DLD1 (cell line): Measurements from ENCODE around the gene ERCC2.

Source experiments
- in situ Hi-C: cut with HindIII; loops from 2 replicates; pipeline ENCODE4 v1.10.0; 2017; ENCODE audit warnings: low sequenced_read_pairs

ERCC2 gene

DNA sequence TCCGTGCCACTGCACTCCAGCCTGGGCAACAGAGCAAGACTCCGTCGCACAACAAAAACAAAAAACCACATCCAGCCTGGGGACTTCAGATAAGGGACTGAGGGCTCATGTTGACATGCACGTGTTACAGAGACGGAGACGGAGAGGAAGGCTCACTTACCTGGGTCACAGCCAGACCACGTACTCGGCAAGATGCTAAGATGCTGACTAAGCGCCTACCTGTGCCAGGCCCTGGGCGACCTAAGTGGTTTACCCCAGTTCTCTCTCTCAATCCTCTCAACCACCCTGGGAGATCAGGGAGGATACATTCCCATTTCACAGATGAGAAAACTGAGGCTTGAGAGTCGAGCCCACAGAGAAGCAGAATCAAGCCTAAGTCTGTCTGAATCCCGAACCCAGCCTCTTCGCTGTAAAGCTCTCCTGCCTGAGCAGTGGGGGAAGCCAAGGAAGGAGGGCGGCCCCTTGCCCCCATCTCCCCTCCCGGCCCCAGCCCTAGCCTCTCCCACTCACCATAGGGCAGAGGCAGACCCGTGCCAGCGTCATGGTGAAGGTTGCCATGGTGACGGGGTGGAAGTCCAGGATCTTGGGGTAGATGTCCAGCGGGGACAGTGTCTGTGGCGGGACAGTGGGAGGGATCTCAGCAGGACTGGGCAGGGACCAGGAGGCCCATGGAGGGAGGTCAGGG is 13.5 kb downstream of the ERCC2 start:
- in situ Hi-C loops: no loop called here

- in situ Hi-C loops: no loop called here
These were observed 14.5 kb downstream of the ERCC2 start for GRCh38 chr19:45355910-45356309.

GRCh38 chr19:45355402-45355801 is 15.0 kb downstream of the ERCC2 start:
- in situ Hi-C loops: no loop called here

GRCh38 chr19:45354241-45354842 is 16.0 kb downstream of the ERCC2 start:
- in situ Hi-C loops: no loop called here

- in situ Hi-C loops: no loop called here
These were observed 17.2 kb downstream of the ERCC2 start for GRCh38 chr19:45352914-45353796.

GRCh38 chr19:45352471-45352870 is 17.9 kb downstream of the ERCC2 start:
- in situ Hi-C loops: no loop called here

DNA sequence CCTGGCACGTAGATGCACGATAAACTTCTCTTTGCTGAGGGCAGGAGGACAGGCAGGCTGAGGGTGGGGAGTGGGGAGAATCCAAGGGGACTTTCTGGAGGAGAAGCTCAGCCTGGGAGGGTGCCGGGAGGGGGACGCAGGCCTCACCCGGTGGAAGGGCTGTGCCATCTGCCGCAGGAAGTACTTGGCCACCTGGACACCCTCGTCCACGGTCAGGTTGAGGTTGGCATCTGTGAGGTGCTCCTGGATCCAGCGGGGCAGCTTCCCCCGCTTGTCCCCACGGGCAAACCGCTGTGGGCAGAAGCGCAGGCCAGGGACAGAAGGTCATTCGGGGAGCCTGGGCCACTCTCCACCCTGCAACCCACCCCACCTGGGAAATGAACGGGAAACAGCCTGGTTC is 18.3 kb downstream of the ERCC2 start:
- in situ Hi-C loops: no loop called here

DNA sequence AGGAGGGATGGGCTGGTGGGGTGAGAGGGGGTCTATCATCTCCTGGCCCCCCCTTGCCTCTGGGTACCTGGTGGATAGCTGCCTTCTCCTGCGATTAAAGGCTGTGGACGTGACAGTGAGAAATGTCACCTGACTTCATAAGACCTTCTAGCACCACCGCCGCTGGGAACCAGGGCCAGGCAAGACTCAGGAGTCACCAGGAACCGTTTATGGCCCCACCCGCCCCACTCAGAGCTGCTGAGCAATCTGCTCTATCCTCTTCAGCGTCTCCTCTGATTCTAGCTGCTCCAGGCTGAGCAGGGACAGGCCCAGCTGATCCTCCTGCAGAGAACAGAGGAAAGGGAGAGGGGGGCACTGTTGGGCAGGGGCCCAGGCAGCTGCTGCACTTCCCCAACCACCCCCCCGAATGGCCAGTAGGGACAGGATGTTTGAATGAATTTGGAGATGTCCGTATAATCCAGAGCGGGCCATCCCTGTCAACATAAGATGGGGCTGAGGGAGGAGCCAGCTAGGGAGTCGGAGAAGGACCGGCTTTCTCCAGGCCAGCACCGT is 18.9 kb downstream of the ERCC2 start:
- in situ Hi-C loops: no loop called here

DNA sequence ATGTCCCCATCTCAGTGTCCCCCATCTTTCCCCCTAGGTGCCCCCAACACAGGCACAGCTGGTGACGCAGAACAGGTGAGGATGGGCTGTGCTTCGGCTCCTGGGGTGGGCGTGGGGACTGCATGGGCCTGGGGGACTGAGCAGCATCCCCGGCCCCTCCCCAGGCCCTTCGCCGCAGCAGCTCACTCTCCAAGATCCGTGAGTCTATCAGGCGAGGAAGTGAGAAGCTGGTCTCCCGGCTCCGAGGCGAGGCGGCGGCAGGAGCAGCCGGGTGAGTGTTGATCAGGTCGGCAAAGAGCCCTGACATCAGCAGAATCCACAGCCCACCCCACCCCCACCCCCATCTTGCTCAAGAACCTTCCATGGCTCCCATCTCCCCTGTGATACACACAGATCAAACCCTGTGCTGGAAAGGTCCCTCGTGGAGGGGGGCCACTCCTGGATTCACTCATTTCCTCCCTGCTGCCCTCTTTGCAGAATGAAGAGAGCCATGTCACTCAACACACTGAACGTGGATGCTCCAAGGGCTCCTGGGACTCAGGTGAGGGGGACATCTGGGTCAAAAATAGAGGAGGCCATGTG is 19.8 kb downstream of the ERCC2 start:
- in situ Hi-C loops: no loop called here

DNA sequence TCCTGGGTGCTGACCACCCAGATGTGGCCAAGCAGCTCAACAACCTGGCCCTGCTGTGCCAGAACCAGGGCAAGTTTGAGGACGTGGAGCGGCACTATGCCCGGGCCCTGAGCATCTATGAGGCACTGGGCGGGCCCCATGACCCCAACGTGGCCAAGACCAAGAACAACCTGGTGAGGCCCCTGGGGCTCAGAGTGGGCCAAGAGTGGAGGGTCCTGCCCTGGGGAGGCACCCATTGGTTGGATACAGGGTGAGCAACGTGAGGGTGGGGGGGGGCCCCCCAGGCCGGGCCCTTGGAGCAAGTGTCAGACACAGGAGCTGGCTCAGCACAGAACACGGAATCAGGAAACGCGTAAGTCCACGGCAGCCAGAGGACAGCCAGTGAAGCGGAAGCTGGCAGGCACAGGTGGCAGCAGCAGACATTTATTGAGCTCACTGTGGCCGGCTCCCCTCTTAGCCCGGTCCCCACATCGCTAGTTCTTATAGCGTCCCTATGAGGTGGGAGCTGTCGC is 20.9 kb downstream of the ERCC2 start:
- in situ Hi-C loops: no loop called here

- in situ Hi-C loops: no loop called here
These were observed 21.3 kb downstream of the ERCC2 start for GRCh38 chr19:45349126-45349415.

DNA sequence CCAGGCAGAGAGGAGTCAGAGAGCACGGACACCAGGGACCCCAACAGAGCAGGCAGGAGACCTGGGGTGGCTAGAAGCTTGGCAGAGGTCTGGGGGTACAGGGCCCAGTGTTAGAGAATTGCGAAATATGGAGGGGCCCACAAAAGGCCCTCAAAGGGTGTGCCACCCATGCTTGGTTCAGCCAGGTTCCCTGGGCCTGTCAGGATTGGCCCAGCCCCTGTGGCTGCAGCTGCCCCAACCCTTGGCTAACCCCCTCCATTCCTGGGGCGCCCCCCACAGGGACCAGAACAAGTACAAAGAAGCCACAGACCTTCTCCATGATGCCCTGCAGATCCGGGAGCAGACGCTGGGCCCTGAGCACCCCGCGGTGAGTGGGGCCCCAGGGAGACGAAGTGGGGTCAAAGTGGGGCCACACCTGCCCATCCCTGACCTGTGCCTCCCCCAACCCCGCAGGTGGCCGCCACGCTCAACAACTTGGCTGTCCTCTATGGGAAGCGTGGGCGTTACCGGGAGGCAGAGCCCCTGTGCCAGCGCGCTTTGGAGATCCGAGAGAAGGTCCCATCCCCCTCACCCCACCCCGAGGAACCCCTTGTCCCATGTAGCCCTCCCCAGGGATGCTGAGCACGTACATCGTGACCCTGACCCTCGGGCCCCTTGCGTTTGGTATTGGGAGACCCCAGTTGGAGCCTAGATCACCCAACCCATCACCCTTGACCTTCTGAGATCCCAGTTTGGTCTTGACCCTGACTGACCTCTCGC is 21.8 kb downstream of the ERCC2 start:
- in situ Hi-C loops: no loop called here

- in situ Hi-C loops: no loop called here
These were observed 22.6 kb downstream of the ERCC2 start for GRCh38 chr19:45347570-45348366.

DNA sequence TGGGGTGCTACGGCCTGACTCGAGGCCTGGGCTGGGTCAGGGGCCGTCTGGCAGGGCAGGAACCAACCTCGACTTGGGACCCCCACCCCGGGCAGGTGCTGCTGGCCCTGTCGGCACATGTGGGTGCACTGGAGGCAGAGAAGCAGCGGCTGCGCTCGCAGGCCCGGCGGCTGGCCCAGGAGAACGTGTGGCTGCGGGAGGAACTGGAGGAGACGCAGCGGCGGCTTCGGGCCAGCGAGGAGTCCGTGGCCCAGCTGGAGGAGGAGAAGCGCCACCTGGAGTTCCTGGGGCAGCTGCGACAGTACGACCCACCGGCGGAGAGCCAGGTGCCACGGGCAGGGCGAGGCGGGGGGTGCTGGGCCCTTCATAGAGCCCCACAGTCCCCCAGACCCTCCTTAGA is 23.9 kb downstream of the ERCC2 start:
- in situ Hi-C loops: no loop called here

- in situ Hi-C loops: no loop called here
These were observed 24.9 kb downstream of the ERCC2 start for GRCh38 chr19:45345506-45345860.

DNA sequence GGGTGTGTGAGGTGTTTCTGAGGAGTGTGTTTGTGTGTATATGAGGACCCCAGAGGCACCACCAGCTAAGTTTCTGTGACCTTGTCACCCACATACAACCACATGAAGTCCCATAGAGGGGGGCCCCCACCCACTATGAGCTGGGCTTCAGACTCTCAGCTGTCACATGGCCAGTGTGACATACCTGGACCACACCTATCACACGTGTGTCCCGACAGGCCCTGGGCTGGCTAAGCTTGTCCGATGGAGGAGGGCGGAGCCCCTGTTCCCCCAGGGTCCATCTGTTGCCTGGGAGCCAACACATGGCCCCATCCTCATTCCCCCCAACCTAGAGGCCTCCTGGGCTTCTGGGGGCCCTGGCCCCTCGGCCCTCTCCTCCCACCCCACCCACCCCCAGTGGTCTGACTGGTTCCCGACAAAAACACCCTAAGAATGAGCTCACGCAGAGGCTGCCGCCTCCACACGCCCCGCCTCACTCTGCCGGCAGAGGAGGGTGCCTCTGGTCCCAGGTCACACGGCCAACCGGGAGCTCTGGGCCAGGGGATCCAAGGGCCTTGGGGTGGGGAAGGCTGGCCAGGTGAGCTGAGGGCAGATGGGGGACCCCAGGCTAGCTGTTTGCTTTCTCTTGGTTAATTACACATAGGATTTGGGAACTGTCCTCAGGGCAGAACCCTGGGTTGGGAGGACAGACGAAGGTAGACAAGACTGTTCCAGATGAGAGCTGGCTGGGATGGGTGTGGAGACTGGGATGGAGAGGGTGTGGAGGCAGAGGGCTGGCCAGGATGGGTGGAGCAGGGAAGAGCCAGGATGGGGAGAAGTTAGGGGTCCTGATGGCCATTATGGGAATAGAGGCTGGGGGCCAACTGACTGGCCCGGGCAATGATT is 25.5 kb downstream of the ERCC2 start:
- in situ Hi-C loops: no loop called here

DNA sequence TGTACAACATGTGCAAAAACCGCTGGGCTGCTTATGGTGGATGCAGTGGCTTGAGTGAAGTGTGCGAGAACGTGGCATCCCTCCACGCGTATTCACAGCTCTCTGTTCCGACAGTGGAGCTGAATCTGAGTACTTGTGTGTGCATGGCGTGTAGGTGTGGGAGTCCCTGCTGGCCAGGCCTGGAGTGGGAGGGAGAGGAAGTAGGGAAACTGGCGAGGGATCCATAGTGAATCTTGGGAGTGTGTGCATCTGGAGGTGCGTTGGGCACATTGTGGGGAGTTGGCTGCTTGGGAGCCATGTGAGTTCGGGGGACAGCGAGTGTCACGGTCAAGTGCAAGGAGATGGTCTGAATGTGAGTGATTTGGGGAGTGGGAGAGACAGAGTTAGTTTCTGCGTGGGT is 27.5 kb downstream of the ERCC2 start:
- in situ Hi-C loops: no loop called here

- in situ Hi-C loops: no loop called here
These were observed 29.4 kb downstream of the ERCC2 start for GRCh38 chr19:45340899-45341453.
